HPDE6-E6E7 (cell line): ENCODE data around the gene MATN3.

Source experiments
- DNase-seq: peaks from one replicate; pipeline ENCODE4 v3.0.0; 2011; ENCODE audit warnings: missing footprints; ENCODE audit errors: extremely low spot score

The MATN3 gene

DNA sequence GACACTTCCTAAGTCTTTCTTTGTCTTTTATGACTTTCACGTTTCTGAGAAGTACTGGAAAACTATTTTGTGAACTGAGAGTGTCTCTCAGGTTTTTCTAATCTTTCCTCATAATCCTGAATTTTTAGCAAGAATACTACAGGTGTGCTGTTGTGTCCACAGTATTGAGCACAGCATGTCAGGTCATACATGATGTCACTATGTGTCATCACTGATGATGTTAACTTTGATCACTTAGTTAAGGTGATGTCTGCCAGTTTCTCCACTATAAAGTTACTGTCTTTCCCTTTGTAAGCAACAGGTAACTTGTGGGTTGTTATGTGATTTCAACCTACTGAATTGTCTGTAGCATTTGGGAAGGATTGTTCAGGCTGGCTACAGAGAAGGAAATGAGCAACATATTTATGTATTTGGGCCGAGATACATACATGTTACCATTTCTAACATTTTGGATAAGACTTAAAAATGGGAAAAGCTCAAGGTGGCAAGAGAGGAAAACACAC lies 11.1 kb downstream of the MATN3 start:
- DNase-seq: no peak

DNA sequence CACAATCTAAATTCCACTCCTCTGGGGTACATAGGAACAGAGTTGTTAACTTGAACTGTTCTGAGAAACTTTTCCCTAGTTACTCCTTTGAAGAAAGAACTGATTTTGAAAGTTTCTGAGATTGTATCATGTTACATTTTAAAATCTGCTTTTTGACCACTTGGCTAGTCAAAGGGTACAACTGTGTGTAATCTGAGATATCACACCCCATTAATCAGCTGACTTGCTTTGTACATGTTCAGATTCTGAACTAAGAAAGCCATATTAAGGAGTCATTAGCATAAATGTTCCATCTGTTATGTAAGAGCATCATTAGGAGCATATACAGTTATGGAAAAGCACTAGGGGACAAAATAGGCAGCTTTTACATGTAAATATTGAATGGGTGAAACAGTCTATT lies 18.7 kb downstream of the MATN3 start:
- DNase-seq: no peak

GRCh38 chr2:19991895-19992294 lies 20.6 kb downstream of the MATN3 start:
- DNase-seq: no peak

GRCh38 chr2:19990416-19990728 lies 22.1 kb downstream of the MATN3 start:
- DNase-seq: no peak

- DNase-seq: peak; percentile 99
These were observed 22.6 kb downstream of the MATN3 start, which contains the start of gene WDR35 for GRCh38 chr2:19989667-19990415. WDR35 (minus strand) TSS chr2:19990105; CDS start chr2:19990015, 90 bp downstream.

DNA sequence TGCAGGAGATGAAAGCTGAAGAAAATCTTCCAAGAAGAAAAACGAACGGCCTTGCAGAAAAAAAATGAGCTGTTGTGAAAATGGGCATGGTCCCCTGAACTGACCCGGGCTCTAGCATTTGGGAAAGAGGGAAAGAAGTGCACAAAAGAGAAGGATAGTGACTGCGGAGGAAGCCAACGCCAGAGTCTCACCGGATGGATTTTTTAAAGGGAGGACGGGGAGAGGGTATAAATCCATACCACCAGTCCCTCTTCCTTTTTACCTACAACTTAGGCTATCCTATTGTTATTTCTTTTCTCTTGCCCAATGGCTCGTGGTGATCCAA lies 23.2 kb downstream of the MATN3 start:
- DNase-seq: no peak

- DNase-seq: no peak
These were observed 23.9 kb downstream of the MATN3 start for GRCh38 chr2:19988600-19988999.

- DNase-seq: no peak
These were observed 24.5 kb downstream of the MATN3 start for GRCh38 chr2:19987936-19988335.

GRCh38 chr2:19982268-19982667 lies 30.2 kb downstream of the MATN3 start:
- DNase-seq: no peak

GRCh38 chr2:19979932-19980331 lies 32.5 kb downstream of the MATN3 start:
- no peak for DNase-seq

DNA sequence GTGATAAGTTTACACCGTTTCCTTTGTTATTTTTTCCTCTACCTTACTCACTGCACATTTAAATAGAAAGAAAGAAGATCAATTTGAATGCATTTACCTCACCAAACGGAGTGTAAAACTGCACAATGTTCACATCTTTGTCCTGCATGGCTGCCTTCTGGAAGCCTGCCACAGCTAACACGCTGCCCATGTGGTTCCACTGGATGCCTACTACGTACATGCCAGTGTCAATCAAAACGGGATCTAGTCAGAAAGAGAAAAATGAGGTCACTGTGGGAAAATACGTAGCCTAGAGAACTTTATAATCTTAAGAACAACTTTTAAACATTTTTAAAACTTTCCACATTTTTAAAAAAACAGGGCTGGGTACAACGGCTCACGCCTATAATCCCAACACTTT lies 39.0 kb downstream of the MATN3 start:
- DNase-seq: no peak

- no peak for DNase-seq
These were observed 40.8 kb downstream of the MATN3 start for GRCh38 chr2:19971691-19972090.

DNA sequence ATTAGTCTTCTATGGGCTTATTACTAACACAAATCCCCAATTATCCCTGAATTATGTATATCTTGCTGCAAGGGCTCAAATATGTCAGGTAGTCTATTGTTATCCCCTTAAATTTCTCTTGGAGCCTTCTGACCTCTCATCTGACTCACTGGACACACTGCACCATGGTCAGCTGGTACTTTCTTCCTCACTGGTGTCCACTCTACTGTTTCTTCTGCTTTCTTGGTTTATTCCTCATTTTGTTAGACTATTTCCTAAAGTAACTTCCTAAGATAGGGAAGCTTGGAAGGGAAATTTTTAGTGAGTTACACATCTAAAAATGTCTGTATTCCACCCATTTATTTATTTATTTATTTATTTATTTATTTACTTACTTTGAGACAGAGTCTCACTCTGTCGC lies 49.1 kb downstream of the MATN3 start:
- DNase-seq: no peak

- DNase-seq: peak; percentile 78
These were observed 56.7 kb downstream of the MATN3 start for GRCh38 chr2:19955544-19956422.

GRCh38 chr2:19949071-19949470 lies 63.4 kb downstream of the MATN3 start:
- DNase-seq: no peak

GRCh38 chr2:19947184-19947940 lies 65.1 kb downstream of the MATN3 start:
- DNase-seq: no peak

DNA sequence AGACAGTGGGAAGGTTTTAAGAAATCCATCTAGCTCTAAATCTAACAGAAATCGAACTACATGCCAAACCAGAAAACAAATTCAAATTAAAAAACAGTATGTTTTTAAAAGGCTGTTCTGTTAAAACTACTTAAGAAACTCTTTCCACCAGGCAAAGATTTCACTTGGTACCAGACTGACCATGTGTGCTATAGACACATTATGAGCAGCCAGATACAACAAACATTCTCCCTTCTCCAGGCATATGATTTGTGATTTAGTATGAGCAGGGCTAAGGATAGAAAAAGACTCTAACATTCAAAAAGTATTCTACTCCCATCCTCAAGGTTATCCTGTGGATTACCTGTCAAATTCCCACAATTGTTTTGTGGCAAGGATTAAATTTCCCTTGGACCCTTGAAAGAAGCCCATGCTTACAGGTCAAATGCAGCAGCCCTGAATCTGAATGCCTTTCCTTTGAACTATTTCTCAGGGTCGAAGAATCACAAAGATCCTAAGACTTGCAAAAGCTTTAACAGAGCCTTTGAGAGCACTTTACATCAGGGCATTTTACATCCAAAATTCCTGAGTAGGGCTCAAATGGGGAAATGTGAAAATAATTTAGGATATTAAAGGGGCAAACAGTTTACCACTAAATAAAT lies 68.1 kb downstream of the MATN3 start:
- no peak for DNase-seq

DNA sequence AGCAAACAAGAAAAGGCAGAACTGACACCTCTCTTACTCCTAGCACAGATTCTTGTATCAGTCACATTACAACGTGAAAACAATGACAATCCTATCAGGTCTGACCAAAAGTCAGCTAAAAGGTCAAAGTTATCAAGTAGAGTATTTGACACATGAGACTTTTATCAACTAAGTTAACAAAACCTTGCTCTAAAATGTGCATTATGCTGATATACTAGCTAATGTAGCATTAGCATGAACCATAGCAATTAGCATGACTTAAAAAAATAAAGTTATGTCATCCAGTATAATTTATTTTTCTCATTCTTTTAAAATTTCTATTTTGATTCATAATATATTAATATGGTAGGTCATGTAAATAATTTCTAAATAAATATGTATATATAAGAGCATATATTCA lies 69.3 kb downstream of the MATN3 start:
- no peak for DNase-seq

- DNase-seq: no peak
These were observed 70.3 kb downstream of the MATN3 start for GRCh38 chr2:19942199-19942598.
